HG03025 (cell line): ENCODE data around the gene NDUFA1.
"Not testable (repeated sequence)": the region's sequence is repeated elsewhere in the genome, so short reads cannot be mapped to it uniquely, and the experiment has no call there.

ENCODE experiments used
- ATAC-seq: cut with Tn5 transposase; IDR thresholded peaks from one replicate; pipeline ENCODE4 v1.9.1; 2021; ENCODE audit warnings: mild to moderate bottlenecking, moderate library complexity; ENCODE audit not compliant: unreplicated experiment, low FRiP score

Gene NDUFA1

DNA sequence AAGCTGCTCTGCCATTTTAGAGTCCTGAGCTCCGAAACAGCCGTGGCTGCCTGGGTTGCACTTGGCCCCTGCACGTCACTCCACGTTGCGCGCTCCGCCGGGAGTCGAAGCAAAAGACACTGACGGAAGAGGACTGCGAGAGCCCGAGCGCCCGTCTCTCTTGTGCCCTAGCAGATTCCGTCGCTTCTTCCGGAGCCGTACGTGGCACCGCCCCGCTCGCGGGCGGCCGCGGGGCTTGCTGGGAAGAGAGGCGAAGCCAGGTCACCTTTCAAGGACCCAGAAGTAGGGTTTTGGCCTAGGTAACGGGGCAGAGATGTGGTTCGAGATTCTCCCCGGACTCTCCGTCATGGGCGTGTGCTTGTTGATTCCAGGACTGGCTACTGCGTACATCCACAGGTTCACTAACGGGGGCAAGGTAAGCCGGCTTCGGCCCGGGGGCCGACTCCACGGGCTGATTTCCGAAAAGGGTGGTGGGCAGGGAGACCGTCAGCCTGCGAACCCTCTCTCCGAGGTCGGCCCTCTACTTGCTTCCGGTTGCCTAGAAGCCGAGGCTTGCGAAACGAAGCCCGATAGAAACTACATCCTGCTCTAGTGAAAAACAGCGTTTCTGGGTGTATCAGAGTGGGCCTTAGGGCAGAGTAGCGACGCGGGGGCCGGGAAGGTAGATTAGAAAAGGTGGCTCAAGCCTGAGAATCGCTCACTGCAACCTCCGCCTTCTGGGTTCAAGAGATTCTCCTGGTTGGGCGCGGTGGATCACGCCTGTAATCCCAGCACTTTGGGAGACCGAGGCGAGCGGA is at the start of gene NDUFA1, which contains the start of gene RNF113A:
Gene NDUFA1 (plus strand): TSS at position 234 of the 797 bp plus-strand sequence. CDS start 80 bp downstream, at position 314.
Gene RNF113A (minus strand): TSS at position 135 of the 797 bp plus-strand sequence. CDS start 120 bp downstream, at position 15.
- peak; percentile 90 for ATAC-seq

DNA sequence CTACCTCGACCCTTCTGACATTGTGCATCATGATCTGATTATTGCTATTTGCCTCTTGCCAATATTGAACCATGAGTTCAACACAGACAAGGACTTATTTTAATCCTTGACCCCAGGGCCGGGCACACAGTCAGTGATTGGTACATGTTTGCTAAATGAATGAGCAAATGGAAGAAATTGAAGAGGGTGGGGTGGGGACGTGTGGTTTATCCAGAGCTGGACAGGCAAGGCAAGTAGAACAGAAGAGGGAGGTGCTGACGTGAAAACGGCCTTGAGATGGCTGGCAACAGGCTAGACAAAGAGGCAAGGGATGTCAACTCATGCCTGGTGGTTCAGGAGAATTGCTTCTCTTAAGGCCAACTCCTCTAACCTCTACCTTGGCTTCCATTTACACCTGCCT is 47.4 kb upstream of the NDUFA1 start:
- ATAC-seq: not testable (repeated sequence)

DNA sequence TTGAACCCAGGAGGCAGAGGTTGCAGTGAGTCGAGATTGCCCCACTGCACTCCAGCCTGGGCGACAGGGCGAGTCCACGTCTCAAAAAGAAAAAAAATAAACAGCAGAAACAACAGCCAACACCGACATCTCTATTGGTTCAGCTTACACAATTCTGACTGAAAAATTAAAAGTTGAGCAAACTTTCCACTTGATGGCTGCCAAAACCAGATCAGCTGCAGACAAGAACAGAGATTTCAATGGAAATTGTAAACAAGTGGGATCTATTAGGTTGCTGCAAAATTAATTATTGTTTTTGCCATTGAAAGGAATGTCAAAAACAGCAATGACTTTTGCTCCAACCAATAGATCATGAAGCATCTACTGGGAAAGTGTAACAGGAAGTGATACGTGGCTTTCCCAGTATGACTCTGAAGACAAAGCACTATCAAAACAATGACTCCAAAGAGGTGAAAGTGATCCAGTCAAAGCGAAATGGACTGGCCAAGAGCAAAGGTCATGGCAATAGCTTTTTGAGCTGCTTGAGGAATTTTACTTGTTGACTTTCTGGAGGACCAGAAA is 45.2 kb upstream of the NDUFA1 start:
- no peak for ATAC-seq

DNA sequence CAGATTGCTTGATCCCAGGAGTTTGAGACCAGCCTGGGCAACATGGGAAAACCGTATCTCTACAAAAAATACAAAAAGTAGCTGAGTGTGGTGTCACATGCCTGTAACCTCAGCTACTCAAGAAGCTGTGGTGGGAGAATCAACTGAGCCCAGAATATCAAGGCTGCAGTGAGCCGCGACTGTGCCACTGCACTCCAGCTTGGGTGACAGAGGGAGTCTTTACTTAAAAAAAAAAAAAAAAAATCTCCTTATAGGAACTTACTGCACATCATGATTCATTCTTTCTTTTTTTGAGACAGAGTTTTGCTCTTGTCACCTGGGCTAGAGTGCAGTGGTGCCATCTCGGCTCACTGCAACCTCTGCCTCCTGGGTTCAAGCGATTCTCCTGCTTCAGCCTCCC is 43.2 kb upstream of the NDUFA1 start:
- no peak for ATAC-seq

DNA sequence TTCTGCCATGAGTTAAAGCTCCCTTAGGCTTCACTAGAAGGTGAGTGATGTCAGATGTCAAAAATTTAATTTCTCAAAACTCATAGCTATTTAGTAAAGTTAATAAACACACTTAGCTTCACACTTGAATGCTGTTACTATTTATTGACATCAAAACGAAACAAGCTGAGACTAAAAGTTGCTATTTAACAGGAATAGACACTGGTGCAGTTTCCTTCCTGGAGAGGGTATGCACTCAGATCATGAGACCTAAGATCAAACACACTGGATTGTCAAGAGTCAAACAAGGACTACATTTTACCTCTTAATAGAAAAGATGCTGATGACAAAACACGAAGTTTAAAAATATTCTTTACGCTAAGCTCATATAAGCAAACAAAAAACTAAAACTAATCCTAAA is 37.7 kb upstream of the NDUFA1 start:
- ATAC-seq: no peak

DNA sequence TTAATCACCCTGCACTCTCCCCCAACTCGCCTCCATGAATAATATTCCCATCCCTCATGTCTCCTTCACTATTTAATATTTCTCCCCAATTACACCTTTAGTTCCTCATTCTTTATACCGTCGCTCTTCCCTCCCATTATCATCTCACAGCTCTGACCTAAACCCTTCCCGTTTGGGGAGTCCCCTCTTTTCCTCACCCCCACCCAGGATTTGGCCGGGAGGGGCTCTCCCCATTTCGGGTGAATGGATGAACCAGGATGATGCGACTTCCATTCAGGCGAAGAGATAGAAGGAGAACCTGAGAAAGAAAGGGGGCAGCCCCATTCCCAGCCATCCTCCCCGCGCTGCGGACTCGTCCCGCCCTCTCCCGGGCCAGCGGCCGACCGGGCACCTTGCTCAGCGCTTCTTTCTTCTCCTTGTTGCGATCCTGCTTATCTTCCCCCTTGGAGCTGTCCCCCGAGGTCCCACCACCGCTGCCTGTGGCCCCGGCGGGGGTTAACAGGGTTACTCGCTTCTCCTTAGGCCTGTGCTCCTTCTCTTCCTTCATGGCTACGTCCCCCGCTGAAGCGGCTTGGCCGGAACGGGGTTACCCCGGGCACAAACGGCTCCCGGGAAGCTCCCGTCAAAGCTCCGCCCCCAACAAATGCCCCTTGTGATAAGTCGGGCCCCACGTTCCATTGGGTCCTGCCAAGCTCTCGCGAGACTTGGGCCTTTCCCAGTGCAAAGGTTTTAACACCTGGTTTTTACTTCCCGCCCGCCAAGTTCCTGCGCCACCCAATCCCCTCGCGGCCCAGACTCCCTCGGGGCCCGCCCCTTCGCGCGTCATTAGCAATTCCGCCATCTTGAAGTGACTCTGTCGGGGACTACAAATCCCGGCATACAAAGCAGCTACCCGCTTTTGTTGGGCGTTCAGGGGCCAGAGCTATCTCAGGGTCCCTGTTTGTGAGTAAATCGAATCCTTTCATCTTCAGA is 19.0 kb upstream of the NDUFA1 start, which contains the start of gene UPF3B:
Gene UPF3B (minus strand): TSS at position 582 of the 972 bp plus-strand sequence. CDS start 35 bp downstream, at position 547.
- ATAC-seq: peak; percentile 94

DNA sequence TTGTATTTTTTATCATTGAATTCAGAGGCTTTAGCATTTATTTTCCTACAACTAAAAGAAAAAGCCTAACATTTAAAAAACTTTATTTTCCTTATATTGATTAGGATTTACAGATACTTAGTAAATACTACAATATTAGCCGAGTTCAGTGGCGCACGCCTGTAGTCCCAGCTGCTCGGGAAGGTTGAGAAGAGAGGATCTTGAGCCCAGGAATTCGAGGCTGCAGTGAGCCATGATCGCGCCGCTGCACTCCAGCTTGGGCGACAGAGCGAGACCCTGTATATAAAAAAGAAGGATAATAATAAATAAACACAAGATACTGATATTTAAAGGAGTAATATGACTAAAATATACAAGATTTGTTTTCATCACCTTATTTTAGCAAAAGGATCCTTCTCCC is 18.2 kb upstream of the NDUFA1 start:
- ATAC-seq: no peak

DNA sequence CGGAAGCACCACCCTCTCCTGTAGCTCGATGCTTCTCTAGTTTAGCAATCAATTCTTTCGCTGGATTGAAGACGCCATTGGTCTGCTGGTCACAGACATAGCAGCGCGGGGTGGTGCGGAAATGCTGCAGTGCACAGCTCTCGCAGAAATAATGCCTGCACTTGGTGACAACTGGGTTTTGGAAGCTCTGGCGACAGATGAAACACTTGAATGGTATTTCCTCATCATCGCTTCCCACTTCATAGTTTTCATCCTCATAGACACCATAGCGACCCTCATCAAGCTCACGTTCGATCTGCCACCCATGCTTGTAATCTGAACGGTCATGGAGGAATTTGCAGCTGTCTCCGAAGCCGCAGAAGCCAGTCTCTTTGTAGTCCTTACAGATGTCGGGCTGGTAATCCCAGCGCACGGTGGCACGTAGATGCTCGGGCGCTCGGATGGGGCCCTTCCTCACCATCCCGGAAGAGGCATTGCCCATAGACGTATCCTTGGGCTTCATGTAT is 953 bp upstream of the NDUFA1 start:
- peak; percentile 12 for ATAC-seq

DNA sequence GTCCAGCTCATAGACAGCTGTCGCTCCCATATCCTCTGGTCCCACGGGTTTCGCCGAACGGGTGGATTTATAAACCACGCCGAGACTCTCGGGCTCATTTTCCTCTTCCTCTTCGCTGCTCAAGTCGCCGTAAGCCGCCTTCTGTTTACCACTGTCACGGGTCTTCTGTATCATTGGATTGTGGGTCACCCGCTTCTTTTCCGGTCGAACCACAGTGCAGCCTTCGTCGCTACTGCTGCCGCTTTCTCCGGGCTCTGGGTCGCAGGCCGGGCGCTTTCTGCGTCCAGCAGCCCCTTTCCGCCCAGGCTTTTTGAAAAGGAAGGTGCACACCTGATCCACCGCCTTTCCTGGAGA is 410 bp upstream of the NDUFA1 start:
- peak; percentile 41 for ATAC-seq

DNA sequence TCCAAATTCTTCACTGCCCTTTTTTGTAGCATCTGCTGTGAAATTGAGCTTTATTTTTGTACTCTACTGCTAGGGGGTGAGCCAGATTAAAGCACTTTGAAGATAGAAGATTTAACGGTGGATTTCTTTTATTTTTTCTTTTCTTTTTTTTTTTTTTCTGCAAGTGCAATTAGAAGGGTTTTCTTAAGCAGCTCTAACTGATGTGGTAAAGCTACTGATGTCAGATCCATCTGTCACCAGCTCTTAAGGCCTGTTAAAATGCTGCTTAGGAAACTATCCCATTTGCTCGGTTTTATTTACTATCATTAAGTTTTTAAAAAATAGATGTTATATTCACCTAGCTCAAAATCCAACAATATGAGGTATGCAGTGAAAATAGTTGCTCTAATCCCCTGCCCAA is 7.1 kb downstream of the NDUFA1 start:
- ATAC-seq: no peak

DNA sequence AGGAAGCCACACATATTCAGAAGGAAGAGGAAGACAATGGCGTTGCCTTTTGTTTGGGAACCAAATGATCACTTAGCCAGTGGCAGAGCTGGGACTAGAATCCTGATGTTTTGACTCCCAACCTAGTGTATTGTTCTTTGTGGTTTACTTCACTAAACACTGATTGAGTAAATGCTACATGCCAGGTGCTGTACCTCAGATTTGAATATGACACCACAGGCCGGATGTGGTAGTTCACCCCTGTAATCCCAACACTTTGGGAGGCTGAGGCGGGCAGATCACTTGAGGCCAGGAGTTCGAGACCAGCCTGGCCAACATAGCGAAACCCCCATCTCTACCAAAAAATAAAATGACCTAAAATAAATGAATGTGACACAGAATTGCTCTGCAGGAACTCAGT is 8.4 kb downstream of the NDUFA1 start:
- no peak for ATAC-seq

DNA sequence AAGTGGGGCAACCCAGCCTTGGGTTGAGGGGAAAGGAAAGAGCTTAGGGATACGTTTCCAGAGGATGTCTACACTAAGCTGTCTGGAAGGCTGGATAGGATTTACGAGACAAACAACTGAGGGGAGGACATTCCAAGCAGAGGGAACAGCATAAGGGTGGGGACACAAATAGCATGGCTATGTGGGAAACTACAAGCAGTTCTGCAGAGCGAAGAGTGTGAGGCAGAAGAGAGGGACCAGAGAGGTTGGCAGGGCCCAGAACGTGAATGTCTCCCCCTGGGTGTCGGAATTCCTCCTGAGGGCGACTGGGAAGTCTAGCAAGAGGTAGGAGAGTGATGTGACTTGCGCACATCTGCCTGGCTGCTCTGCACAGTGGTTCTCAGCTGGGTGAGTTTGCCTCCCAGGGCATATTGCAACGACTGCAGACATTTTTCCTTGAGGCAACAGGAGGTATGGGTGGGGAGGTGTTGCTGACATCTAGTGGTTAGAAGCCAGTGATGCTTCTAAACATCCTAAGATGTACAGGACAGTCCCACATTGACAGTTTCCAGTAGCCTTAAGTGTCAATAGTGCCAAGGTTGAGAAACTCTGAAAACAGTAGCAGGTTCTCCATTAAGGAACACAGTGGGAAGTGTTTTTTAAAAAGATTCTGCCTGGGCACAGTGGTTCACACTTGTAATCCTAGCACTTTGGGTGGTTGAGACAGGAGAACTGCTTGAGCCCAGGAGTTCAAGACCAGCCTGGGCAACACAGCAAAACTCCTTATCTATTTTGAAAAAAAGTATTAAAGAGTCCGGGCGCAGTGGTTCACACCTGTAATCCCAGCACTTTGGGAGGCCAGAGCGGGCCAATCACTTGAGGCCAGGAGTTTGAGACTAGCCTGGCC is 9.2 kb downstream of the NDUFA1 start:
- peak; percentile 74 for ATAC-seq

DNA sequence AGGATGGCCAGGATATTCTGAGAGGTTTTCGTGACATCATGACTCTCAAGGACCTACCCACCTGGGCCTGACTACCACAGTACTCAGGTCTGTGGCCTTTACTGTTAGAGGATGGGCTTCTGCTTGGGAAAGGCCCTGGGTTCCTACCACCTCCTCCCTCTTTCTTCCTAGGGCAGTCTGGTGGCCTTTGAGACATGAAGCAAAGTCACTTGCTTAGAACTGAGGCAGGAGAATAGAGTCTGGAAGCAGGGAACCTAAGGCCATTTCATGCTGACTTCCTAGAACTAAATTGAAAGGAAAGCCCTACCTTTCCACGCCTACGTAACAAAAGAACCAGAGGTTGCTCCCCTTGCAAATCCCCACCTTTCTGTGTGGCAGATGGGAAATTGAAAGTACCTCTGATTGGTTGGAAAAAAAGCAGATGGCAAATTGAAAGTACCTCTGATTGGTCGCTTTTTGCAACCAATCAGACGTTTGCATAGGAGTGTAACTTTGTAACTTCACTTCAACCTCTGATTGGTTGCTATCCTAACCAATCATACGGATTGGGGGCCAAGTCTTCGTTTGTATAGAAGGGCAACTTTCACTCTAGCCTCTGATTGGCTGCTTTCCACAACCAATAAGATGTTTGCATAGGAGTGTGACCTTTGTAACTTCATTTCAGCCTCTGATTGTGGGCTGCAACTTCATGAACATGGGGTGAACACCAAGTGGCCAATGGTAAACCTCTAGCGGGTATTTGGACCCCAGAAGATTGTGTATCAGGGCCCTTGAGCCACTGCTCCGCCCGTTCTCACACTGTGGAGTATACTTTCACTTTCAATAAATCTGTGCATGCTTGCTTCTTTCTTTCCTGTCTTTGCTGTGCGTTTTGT is 14.2 kb downstream of the NDUFA1 start:
- no peak for ATAC-seq

DNA sequence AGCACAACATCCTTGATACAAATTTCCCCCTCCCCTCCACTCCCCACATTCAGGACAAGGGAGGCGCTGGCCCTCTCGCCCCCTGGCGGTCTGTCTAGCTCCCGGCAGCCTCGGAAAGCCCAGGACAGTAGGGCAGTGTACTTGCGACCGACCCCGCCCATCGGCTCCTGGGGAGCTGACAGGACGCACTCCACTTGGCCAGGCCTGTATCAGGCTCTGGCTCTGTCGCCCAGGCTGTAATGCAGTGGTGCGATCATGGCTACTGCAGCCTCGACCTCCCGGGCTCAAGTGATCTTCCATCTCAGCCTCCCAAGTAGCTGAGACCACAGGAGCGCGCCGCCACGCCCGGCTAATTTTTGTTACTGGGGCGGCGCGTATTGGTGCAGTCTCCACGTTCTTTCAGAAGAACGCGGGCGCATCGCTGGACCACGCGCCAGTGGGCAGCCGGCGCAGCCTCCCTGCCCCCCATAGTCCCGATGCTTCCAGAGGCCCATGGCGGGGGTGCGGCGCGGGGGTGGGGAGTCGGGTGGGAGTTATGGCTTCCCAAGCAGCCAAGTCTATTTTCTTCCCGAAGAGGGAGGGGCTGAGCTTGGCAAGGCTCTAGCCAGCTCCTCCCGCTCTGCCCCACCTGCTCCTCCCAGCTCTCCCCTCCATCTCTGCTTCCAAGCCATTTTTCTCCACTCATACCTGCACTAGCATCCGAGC is 16.2 kb downstream of the NDUFA1 start:
- ATAC-seq: peak; percentile 69

DNA sequence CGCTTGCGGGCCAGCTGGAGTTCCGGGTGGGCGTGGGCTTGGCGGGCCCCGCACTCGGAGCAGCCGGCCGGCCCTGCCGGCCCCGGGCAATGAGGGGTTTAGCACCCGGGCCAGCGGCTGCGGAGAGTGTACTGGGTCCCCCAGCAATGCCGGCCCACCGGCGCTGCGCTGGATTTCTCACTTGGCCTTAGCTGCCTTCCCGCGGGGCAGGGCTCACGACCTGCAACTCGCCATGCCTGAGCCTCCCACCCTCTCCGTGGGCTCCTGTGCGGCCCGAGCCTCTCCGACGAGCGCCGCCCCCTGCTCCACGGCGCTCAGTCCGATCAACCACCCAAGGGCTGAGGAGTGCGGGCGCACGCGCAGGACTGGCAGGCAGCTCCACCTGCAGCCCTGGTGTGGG is 19.0 kb downstream of the NDUFA1 start:
- not testable (repeated sequence) for ATAC-seq

DNA sequence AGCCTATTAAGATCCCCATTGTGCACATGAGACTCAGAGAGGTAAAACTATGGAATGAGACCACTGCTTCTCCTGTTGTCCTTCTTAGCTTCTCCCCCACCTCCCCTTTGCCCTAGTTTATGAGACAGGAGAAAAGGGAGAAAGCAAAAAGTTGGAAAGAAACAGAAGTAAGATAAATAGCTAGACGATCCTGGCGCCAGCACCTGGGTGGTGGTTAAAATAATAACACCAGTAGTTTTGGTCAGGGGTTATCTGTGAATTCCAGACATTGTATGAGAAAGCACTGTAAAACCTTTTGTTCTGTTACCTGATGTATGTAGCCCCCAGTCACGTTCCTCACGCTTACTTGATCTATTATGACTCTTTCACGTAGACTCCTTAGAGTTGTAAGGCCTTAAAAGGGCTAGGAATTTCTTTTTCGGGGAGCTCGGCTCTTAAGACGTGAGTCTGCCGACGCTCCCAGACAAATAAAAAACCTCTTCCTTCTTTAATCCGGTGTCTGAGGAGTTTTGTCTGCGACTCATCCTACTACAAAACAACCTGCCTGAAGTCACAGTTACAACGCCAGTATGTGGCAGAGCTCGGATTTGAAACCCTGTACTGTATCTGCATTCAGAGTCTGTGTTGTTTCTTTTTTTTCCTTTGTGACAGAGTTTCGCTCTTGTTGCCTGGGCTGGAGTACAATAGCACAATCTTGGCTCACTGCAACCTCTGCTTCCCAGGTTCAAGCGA is 20.5 kb downstream of the NDUFA1 start:
- not testable (repeated sequence) for ATAC-seq

DNA sequence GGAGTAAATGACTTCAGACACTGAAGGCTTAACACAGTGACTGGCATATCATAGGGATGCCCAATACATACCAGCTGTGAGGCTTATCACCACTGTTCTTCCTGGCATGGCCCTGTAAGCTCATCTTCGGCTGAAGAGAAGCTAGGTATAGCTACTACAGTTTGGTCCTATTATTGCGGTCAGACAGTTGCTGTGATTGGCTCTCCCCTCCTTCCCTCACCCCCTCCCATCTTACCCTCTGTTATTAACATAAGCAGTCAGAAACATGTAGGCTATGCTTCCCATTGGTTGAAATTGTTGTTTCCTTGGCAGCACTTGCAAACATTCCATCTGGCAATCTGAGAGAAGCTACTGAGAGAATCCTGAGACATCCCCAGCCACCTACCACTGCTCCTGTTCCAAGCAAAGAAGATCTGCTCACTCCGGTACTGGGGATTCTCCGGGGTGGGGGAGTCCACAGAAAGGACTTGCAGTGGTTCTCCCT is 24.3 kb downstream of the NDUFA1 start, which contains the start of gene AKAP14:
Gene AKAP14 (plus strand): TSS at position 51 of the 484 bp plus-strand sequence. CDS start 7,331 bp downstream, outside the sequence.
- ATAC-seq: no peak
